Epithelial cell of proximal tubule (primary cell): ENCODE data around the gene FOXL3. TPM values are rescaled to one million over a fixed set of nuclear protein-coding genes. Genes with fewer than 3 reads are reported as not detected.
"Not testable (repeated sequence)": the region's sequence is repeated elsewhere in the genome, so short reads cannot be mapped to it uniquely, and the experiment has no call there.

Experiments used
- DNase-seq: peaks from one replicate; pipeline ENCODE4 v3.0.0-alpha.2; 2011; ENCODE audit warnings: low read depth
- H3K4me3 ChIP-seq: 2 replicates; pipeline ENCODE4 v1.5.1; 2011; ENCODE audit warnings: low read depth, mild to moderate bottlenecking, low read length
- CTCF ChIP-seq: conservative IDR thresholded peaks from 2 replicates; pipeline ENCODE4 v1.5.1; 2012; ENCODE audit warnings: low read depth, mild to moderate bottlenecking, low read length
- total RNA-seq: library from RNA; depleted of rRNA; stranded (reverse); fragments of >200 nt; gene quantifications from 2 replicates; pipeline ENCODE4 v1.2.3, GENCODE V29; 2015

The FOXL3 gene
- total RNA-seq, 1 donor from 2014 or later = not detected

GRCh38 chr7:296373-296945 lies 6.5 kb downstream of the FOXL3 start:
- no peak for TF ChIP-seq CTCF
- no peak overlapping the region for H3K4me3 ChIP-seq
- no peak for DNase-seq

GRCh38 chr7:297141-297540 lies 7.2 kb downstream of the FOXL3 start:
- DNase-seq, H3K4me3 ChIP-seq: not testable (repeated sequence)

- no peak for TF ChIP-seq CTCF
- no peak overlapping the region for H3K4me3 ChIP-seq
- DNase-seq = no peak
These were observed 7.8 kb downstream of the FOXL3 start for GRCh38 chr7:297611-298374.

- no peak overlapping the region for H3K4me3 ChIP-seq
- no peak for DNase-seq
- no peak for TF ChIP-seq CTCF
These were observed 8.4 kb downstream of the FOXL3 start for GRCh38 chr7:298375-298702.

GRCh38 chr7:298743-299142 lies 8.8 kb downstream of the FOXL3 start:
- no peak overlapping the region for H3K4me3 ChIP-seq
- no peak for DNase-seq
- no peak for TF ChIP-seq CTCF

GRCh38 chr7:299169-299568 lies 9.2 kb downstream of the FOXL3 start:
- TF ChIP-seq CTCF = no peak
- no peak for DNase-seq
- no peak overlapping the region for H3K4me3 ChIP-seq

GRCh38 chr7:299628-300027 lies 9.7 kb downstream of the FOXL3 start:
- no peak for TF ChIP-seq CTCF

More at GRCh38 chr7:299628-300027, 9.7 kb downstream of the FOXL3 start:
- DNase-seq = no peak
- H3K4me3 ChIP-seq = no peak overlapping the region
